IPS DF 6.9 (cell line): ENCODE measurements around the gene CPSF4.

Source experiments
- DNase-seq: peaks from one replicate; pipeline ENCODE4 v3.0.0-alpha.2; 2013; ENCODE audit warnings: low read depth, low spot score
- H3K27ac ChIP-seq: one replicate; pipeline ENCODE4 v1.5.1; 2013; ENCODE audit warnings: low read length, control low read depth
- H3K27me3 ChIP-seq: 2 replicates; pipeline ENCODE4 v1.6.1; 2013; ENCODE audit warnings: mild to moderate bottlenecking, low read length; ENCODE audit not compliant: control insufficient read depth, insufficient read depth
- H3K36me3 ChIP-seq: 2 replicates; pipeline ENCODE4 v1.6.1; 2013; ENCODE audit warnings: low read length; ENCODE audit not compliant: control insufficient read depth, insufficient read depth
- H3K4me1 ChIP-seq: 2 replicates; pipeline ENCODE4 v1.6.1; 2013; ENCODE audit warnings: low read length; ENCODE audit not compliant: control insufficient read depth, insufficient read depth
- H3K4me3 ChIP-seq: 2 replicates; pipeline ENCODE4 v1.5.1; 2013; ENCODE audit warnings: mild to moderate bottlenecking, low read length
- H3K9me3 ChIP-seq: 2 replicates; pipeline ENCODE4 v1.6.1; 2013; ENCODE audit warnings: low read length, inconsistent platforms; ENCODE audit not compliant: control insufficient read depth, insufficient read depth
- WGBS: extraction: QIAGEN DNeasy Blood & Tissue Kit; methylation state at CpG from one replicate; pipeline ENCODE4 v1.1.7; 2013; ENCODE audit warnings: mixed read lengths, missing lambda C conversion rate; ENCODE audit not compliant: insufficient read length, insufficient coverage; 5-methylcytosine and 5-hydroxymethylcytosine counted together

The CPSF4 gene

DNA sequence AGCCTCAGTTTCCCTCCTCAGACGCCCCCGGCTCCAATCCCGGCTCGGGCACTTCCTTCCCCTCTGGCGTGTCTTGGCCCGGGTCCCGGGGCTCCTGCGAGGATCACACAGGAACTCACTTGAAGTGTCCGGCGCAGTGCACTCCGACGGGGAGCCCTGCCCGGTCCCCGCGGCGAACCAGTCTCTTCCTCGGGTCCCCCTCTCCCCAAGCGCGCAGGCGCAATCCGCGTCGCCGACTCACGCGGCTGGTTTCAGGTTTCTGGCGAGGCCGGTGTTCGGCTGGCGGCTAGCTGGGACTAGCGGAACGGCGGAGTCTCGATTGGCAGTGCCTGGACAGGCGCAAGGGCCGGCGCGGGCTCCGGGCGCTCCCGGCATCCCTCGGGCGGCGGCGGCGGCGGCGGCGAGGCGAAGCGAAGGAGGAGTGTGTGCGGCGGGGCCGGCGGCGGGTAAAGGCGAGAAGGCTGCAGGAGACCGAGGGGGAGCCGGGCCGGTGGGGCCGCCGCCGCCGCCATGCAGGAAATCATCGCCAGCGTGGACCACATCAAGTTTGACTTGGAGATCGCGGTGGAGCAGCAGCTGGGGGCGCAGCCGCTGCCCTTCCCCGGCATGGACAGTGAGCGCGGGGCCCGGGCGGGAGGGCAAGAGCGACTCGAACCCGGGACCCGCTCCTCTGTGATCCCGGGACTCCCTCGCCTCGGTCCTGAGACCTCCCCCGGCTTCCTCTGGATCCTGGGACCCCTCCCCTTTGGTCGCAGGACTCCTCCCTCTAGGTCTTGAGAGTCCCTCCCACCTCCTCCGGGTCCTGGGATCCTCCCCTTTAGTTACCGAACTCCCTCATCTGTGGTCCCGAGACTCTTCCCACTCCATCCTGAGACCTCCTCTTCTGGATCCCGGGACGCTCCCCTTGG, at the start of gene CPSF4, which contains the start of gene PTCD1:
Gene CPSF4 (plus strand): TSS at position 371 of the 908 bp plus-strand sequence. CDS start 140 bp downstream, at position 511.
Gene PTCD1 (minus strand): TSS at position 226 of the 908 bp plus-strand sequence. CDS start 3,556 bp downstream, outside the sequence.
- WGBS, result no CpG with 5 or more reads among the region's 89 CpGs
- H3K4me3 ChIP-seq, result peak within 1 kb of the TSS; percentile 94
- H3K4me1 ChIP-seq, result peaks cover 6% of the 10 kb centered on the region
- no peaks in the 10 kb centered on the region for H3K9me3 ChIP-seq
- H3K36me3 ChIP-seq, result peaks cover 21% of the 10 kb centered on the region
- DNase-seq, result peak; percentile 88
- no peak within 1 kb of the TSS for H3K27ac ChIP-seq
- H3K27me3 ChIP-seq, result no peaks in the 10 kb centered on the region

- H3K9me3 ChIP-seq, result no peaks in the 10 kb centered on the region
- no peak overlapping the region for H3K27ac ChIP-seq
- no CpG with 5 or more reads among the region's 13 CpGs for WGBS
- peaks cover 26% of the 10 kb centered on the region for H3K36me3 ChIP-seq
- peaks cover 6% of the 10 kb centered on the region; the same call in 1 of the 2 replicates for H3K4me1 ChIP-seq
- no peak for DNase-seq
- H3K4me3 ChIP-seq, result no peak overlapping the region
- H3K27me3 ChIP-seq, result no peaks in the 10 kb centered on the region
Observed at GRCh38 chr7:99389772-99390171, 49.0 kb upstream of the CPSF4 start.

- WGBS, result no CpG with 5 or more reads among the region's 23 CpGs
- Histone ChIP-seq H3K4me3 (no peak overlapping the region), H3K36me3 (peaks cover 31% of the 10 kb centered on the region), H3K4me1 (peaks cover 6% of the 10 kb centered on the region; the same call in 1 of the 2 replicates), H3K27ac (no peak overlapping the region), H3K27me3 (no peaks in the 10 kb centered on the region), H3K9me3 (no peaks in the 10 kb centered on the region)
- no peak for DNase-seq
Observed at GRCh38 chr7:99390941-99391602, 47.7 kb upstream of the CPSF4 start.

DNA sequence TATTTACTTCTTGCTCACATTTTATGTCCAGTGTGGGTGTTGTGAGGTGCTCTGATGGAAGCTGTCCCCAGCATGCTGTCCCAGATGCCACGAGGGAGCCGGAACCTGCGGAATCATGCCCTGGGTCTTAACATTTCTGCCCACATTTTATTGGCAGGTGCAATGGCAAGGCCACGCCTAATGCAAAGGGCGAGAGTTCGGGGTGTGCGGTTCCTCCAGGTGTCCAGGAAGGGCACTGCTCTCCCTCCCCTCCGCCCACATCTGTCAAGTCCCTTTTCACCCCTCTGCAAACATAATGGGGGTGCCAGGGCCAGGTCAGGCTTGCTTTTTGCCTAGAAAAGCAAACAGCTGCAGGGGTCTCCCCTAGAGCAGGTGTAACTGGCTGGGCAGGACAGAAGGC, 46.7 kb upstream of the CPSF4 start:
- no peak overlapping the region for H3K27ac ChIP-seq
- DNase-seq, result no peak
- H3K36me3 ChIP-seq, result peaks cover 28% of the 10 kb centered on the region
- H3K27me3 ChIP-seq, result no peaks in the 10 kb centered on the region
- no peaks in the 10 kb centered on the region for H3K9me3 ChIP-seq
- H3K4me3 ChIP-seq, result peak overlapping the region; percentile 60; the same call in 1 of the 2 replicates
- H3K4me1 ChIP-seq, result peaks cover 6% of the 10 kb centered on the region; the same call in 1 of the 2 replicates
- WGBS, result no CpG with 5 or more reads among the region's 8 CpGs

GRCh38 chr7:99392659-99393354, 45.9 kb upstream of the CPSF4 start:
- peak overlapping the region; percentile 60; the same call in 1 of the 2 replicates for H3K4me3 ChIP-seq
- WGBS, result no CpG with 5 or more reads among the region's 68 CpGs
- H3K36me3 ChIP-seq, result peaks cover 35% of the 10 kb centered on the region
- DNase-seq, result peak; percentile 78
- H3K4me1 ChIP-seq, result peaks cover 6% of the 10 kb centered on the region; the same call in 1 of the 2 replicates
- H3K9me3 ChIP-seq, result no peaks in the 10 kb centered on the region
- H3K27me3 ChIP-seq, result no peaks in the 10 kb centered on the region
- no peak overlapping the region for H3K27ac ChIP-seq

DNA sequence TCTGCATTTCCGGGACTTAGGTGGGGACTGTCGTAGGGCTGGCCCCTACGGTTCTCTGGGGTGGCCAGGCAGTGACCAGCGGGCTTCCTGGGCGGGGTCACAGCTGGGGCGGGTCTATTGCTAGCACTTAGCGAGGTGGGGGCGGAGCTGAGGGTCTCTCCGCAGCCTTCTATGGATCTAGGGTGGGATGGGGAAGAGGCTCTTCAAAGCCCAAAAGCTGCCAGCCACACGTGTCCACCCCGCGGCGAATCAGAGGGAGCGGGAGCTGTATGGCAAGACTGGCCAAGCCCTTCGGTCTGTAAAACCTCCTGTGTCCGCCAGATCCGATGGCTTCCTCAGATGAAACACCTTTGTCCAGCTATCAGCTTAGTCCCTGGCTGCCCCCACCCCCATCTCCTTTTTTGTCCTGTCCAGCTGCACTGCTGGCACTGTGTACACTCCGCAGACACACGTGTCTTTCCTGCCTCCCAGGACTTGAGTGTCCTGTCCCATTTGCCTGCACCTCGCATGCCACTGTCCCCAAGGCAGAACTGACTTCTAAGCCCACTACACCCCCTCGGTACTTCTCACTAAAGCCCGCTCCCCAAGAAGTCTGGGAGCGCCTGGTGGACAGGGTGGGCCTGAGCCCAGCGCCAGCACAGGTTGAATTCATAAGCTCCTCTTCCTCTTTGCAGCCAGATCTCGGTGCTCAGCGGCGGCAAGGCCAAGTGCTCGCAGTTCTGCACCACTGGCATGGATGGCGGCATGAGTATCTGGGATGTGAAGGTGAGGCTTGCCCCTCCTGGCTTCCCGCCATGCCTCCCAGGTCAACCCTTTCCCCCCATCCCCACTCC, 45.2 kb upstream of the CPSF4 start:
- no peaks in the 10 kb centered on the region for H3K9me3 ChIP-seq
- peak; percentile 67 for DNase-seq
- no peak overlapping the region for H3K27ac ChIP-seq
- no CpG with 5 or more reads among the region's 30 CpGs for WGBS
- H3K4me1 ChIP-seq, result peaks cover 6% of the 10 kb centered on the region; the same call in 1 of the 2 replicates
- H3K4me3 ChIP-seq, result peak overlapping the region; percentile 60; the same call in 1 of the 2 replicates
- peaks cover 32% of the 10 kb centered on the region for H3K36me3 ChIP-seq
- no peaks in the 10 kb centered on the region for H3K27me3 ChIP-seq

- Histone ChIP-seq H3K27ac (no peak overlapping the region), H3K9me3 (no peaks in the 10 kb centered on the region), H3K4me3 (no peak overlapping the region), H3K36me3 (peaks cover 34% of the 10 kb centered on the region), H3K4me1 (peaks cover 6% of the 10 kb centered on the region; the same call in 1 of the 2 replicates), H3K27me3 (no peaks in the 10 kb centered on the region)
- WGBS, result no CpG with 5 or more reads among the region's 4 CpGs
- no peak for DNase-seq
Observed at GRCh38 chr7:99394188-99394502, 44.6 kb upstream of the CPSF4 start.

GRCh38 chr7:99395616-99396327, 43.0 kb upstream of the CPSF4 start:
- H3K27me3 ChIP-seq, result no peaks in the 10 kb centered on the region
- peaks cover 6% of the 10 kb centered on the region; the same call in 1 of the 2 replicates for H3K4me1 ChIP-seq
- no peak overlapping the region for H3K4me3 ChIP-seq
- no CpG with 5 or more reads among the region's 14 CpGs for WGBS
- DNase-seq, result no peak
- no peak overlapping the region for H3K27ac ChIP-seq
- peaks cover 40% of the 10 kb centered on the region for H3K36me3 ChIP-seq
- no peaks in the 10 kb centered on the region for H3K9me3 ChIP-seq
